Mesodermal cell (in vitro differentiated cells): Measurements from ENCODE around the gene FAM200C.
"Not testable (repeated sequence)": the region's sequence is repeated elsewhere in the genome, so short reads cannot be mapped to it uniquely, and the experiment has no call there.

Experiments
- H3K27ac ChIP-seq: 2 replicates; pipeline ENCODE4 v1.7.0; 2013; ENCODE audit warnings: mild to moderate bottlenecking, low read depth, low read length, moderate library complexity; ENCODE audit not compliant: severe bottlenecking
- H3K36me3 ChIP-seq: 2 replicates; pipeline ENCODE4 v1.7.1; 2013; ENCODE audit warnings: mild to moderate bottlenecking, low read length, moderate library complexity; ENCODE audit not compliant: control insufficient read depth, insufficient read depth
- H3K4me1 ChIP-seq: one replicate; pipeline ENCODE4 v1.7.1; 2013; ENCODE audit warnings: mild to moderate bottlenecking, low read length; ENCODE audit not compliant: insufficient read depth, control insufficient read depth, poor library complexity, severe bottlenecking
- H3K4me3 ChIP-seq: 2 replicates; pipeline ENCODE4 v1.7.0; 2013; ENCODE audit warnings: low read length, control low read depth, mild to moderate bottlenecking; ENCODE audit not compliant: insufficient read depth, poor library complexity, severe bottlenecking; ENCODE audit errors: extremely low read depth
- H3K9me3 ChIP-seq: 2 replicates; pipeline ENCODE4 v1.7.1; 2013; ENCODE audit warnings: mild to moderate bottlenecking, low read length, moderate library complexity; ENCODE audit not compliant: control insufficient read depth
- WGBS, 2 experiments: methylation state at CpG; one replicate each; pipeline ENCODE4 v1.1.5; 2013; ENCODE audit warnings: missing lambda C conversion rate in 2 of 2; ENCODE audit not compliant: insufficient coverage in 2 of 2; 5-methylcytosine and 5-hydroxymethylcytosine counted together

Gene FAM200C

DNA sequence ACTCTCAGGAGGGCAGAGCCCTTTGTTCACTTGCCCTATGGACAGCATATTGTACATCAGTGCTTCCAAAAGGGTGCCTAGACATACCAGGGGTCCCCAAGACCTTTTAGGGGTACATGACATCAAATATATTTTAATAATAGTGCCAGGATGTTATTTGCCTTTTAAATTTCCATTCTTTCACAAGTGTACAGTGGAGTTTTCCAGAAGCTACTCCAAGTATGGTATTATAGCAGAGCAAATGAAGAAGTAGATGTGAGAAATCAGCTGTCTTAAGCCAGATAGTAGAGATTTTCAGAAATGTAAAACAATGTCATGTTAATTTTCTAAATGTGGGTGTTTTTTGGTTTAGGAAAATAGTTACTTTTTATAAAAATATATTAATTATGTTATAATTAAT is 37.4 kb upstream of the FAM200C start:
- Histone ChIP-seq H3K4me3 (no peak overlapping the region), H3K36me3 (no peaks in the 10 kb centered on the region), H3K4me1 (no peaks in the 10 kb centered on the region), H3K27ac (no peak overlapping the region), H3K9me3 (no peaks in the 10 kb centered on the region)

GRCh38 chr5:160436661-160437060 is 36.8 kb upstream of the FAM200C start:
- H3K9me3 ChIP-seq, H3K27ac ChIP-seq, H3K4me3 ChIP-seq, H3K36me3 ChIP-seq, H3K4me1 ChIP-seq: not testable (repeated sequence)
- 69 to 83% methylated on average over 1 to 2 of the region's 6 CpGs for WGBS, 2 experiments

DNA sequence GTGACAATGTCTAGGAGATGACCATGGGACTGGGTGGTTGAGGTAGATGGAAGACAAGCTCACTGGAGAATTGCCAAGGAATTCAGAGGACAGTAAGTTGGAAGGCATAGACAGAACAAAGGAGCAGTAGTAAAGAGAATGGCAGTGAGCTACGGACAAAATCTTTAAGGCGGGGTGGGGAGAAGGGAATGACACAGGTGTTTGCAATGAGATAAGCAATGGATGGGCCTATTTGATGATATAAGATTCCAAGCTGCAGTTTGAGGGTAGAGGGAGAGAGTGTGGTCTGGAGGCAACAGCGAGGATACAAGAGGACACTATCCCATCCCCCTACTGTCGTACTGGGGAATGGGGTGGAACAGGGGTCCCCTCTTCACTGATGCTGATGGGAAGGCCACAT is 36.2 kb upstream of the FAM200C start:
- H3K27ac ChIP-seq = no peak overlapping the region
- no peaks in the 10 kb centered on the region for H3K9me3 ChIP-seq
- 92% methylated on average over 2 of the region's 4 CpGs for WGBS, 2 experiments
- no peak overlapping the region for H3K4me3 ChIP-seq
- H3K36me3 ChIP-seq = peaks cover 3% of the 10 kb centered on the region
- H3K4me1 ChIP-seq = no peaks in the 10 kb centered on the region

GRCh38 chr5:160435532-160435931 is 35.7 kb upstream of the FAM200C start:
- H3K36me3 ChIP-seq = peaks cover 3% of the 10 kb centered on the region
- 67 to 76% methylated on average over 1 of the region's 1 CpG for WGBS, 2 experiments
- no peak overlapping the region for H3K27ac ChIP-seq
- no peaks in the 10 kb centered on the region for H3K9me3 ChIP-seq
- H3K4me1 ChIP-seq = no peaks in the 10 kb centered on the region
- no peak overlapping the region for H3K4me3 ChIP-seq

GRCh38 chr5:160434022-160434531 is 34.2 kb upstream of the FAM200C start:
- no peak overlapping the region for H3K27ac ChIP-seq
- peaks cover 6% of the 10 kb centered on the region for H3K36me3 ChIP-seq
- no peaks in the 10 kb centered on the region for H3K4me1 ChIP-seq
- H3K4me3 ChIP-seq = no peak overlapping the region
- H3K9me3 ChIP-seq = no peaks in the 10 kb centered on the region
- 60 to 79% methylated on average over 6 to 8 of the region's 9 CpGs for WGBS, 2 experiments

- Histone ChIP-seq H3K4me1 (no peaks in the 10 kb centered on the region), H3K27ac (no peak overlapping the region), H3K36me3 (peaks cover 19% of the 10 kb centered on the region), H3K9me3 (no peaks in the 10 kb centered on the region), H3K4me3 (no peak overlapping the region)
- 93% methylated on average over 3 of the region's 7 CpGs; no CpG with 5 or more reads in 1 of the 2 experiments for WGBS, 2 experiments
These were observed 32.9 kb upstream of the FAM200C start for GRCh38 chr5:160432787-160433186.

DNA sequence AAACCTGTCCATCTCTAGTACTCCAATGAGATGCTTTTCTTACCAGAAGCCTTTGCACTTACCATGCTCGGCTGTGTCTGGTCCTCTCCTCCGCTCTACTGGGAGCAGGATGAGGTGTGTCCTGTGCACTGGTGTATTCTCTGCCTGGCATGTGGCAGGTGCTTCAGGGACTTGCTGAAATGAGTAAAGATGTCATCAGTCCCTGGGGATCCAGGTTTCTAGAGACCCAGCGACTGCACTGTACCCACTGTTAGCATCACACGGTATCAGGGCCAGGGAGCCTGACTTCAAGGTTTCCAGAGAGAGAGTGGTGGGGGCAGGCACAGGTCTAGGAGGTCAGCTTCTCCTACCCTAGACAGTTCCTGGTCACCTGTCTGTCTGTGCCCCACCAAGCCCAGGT is 32.3 kb upstream of the FAM200C start:
- no peak overlapping the region for H3K4me3 ChIP-seq
- H3K27ac ChIP-seq = no peak overlapping the region
- H3K4me1 ChIP-seq = no peaks in the 10 kb centered on the region
- WGBS, 2 experiments = 88 to 89% methylated on average over 3 of the region's 4 CpGs
- H3K9me3 ChIP-seq = no peaks in the 10 kb centered on the region
- H3K36me3 ChIP-seq = peaks cover 25% of the 10 kb centered on the region

DNA sequence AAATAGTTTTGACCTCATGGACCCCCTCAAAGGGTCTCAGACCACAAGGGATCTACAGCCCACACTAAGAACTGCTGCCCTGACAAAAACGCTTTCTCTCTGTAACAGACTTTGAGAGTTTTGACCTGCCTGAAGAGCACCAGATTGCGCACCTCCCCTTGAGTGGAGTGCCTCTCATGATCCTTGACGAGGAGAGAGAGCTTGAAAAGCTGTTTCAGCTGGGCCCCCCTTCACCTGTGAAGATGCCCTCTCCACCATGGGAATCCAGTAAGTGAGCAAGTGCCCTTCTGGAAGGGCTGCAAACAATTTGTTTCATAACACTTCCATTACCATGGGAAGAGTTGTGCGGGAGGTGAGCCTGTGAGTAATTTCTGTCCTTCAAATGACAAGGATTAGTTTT is 27.8 kb upstream of the FAM200C start:
- Histone ChIP-seq H3K4me3 (no peak overlapping the region), H3K4me1 (peaks cover 10% of the 10 kb centered on the region), H3K36me3 (peaks cover 66% of the 10 kb centered on the region), H3K9me3 (no peaks in the 10 kb centered on the region), H3K27ac (no peak overlapping the region)
- WGBS, 2 experiments = 93 to 100% methylated on average over 1 to 2 of the region's 4 CpGs

GRCh38 chr5:160423099-160423498 is 23.2 kb upstream of the FAM200C start:
- peak overlapping the region; percentile 68 for H3K4me3 ChIP-seq

DNA sequence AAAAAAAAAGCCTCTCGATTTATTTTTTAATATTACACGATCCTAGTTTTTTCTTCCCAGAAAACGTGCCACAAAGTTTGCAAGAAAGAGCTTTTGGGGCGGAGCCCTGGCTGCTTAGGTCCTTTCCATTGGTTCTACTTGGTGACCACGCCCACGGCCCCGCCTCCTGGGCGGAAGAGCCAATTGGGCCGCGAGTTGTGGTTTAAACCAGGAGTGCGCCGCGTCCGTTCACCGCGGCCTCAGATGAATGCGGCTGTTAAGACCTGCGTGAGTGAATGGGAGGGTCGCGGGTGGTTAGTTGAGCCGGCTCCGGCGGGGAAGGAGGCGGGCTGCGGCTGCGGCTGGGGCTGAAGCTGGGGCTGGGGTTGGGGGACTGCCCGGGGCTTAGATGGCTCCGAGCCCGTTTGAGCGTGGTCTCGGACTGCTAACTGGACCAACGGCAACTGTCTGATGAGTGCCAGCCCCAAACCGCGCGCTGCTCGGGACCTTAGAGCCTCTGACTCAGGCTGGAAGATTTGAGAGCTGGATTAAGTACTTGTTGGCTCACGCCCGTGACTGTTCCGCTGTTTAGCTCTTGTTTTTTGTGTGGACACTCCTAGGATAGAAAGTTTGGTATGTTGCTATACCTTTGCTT is 21.9 kb upstream of the FAM200C start, which contains the start of gene PTTG1:
TSS of gene PTTG1 (plus strand) at position 231 of the 634 bp plus-strand sequence. CDS start 458 bp downstream, outside the sequence.
- H3K27ac ChIP-seq = peak within 1 kb of the TSS; percentile 75
- H3K4me3 ChIP-seq = peak within 1 kb of the TSS; percentile 68
- H3K36me3 ChIP-seq = peaks cover 37% of the 10 kb centered on the region
- H3K9me3 ChIP-seq = no peaks in the 10 kb centered on the region
- peaks cover 26% of the 10 kb centered on the region for H3K4me1 ChIP-seq
- WGBS, 2 experiments = 0% methylated on average over 30 to 34 of the region's 39 CpGs

More at GRCh38 chr5:160423099-160423498, 23.2 kb upstream of the FAM200C start:
- Histone ChIP-seq H3K4me1 (peaks cover 22% of the 10 kb centered on the region), H3K27ac (no peak overlapping the region), H3K36me3 (peaks cover 50% of the 10 kb centered on the region), H3K9me3 (no peaks in the 10 kb centered on the region)
- WGBS, 2 experiments = 20 to 49% methylated on average over 1 to 2 of the region's 2 CpGs

GRCh38 chr5:160420331-160420610 is 20.4 kb upstream of the FAM200C start:
- Histone ChIP-seq H3K9me3 (no peaks in the 10 kb centered on the region), H3K27ac (no peak overlapping the region), H3K4me1 (peaks cover 26% of the 10 kb centered on the region), H3K4me3 (no peak overlapping the region), H3K36me3 (peaks cover 35% of the 10 kb centered on the region)
